Astrocyte (in vitro differentiated cells and primary cell): Measurements from ENCODE around the gene ZNF541. TPM values are rescaled to one million over a fixed set of nuclear protein-coding genes. Genes with fewer than 3 reads are reported as not detected.

Experiments used
- DNase-seq: peaks from one replicate; pipeline ENCODE4 v3.0.0-alpha.2; 2010; ENCODE audit warnings: low read depth
- FAIRE-seq: peaks from 2 replicates; lab custom pipeline; 2011; peaks lifted over from hg19 to GRCh38; lab: Jason Lieb, UNC
- H2AFZ ChIP-seq: 2 replicates; pipeline ENCODE4 v1.6.0; 2012; ENCODE audit warnings: low read depth, low read length, inconsistent platforms
- H3K27ac ChIP-seq: 2 replicates; pipeline ENCODE4 v1.5.1; 2011; ENCODE audit warnings: low read depth, low read length, inconsistent platforms
- H3K27me3 ChIP-seq: 2 replicates; pipeline ENCODE4 v1.6.0; 2011; ENCODE audit warnings: low read length, inconsistent platforms; ENCODE audit not compliant: insufficient read depth
- H3K36me3 ChIP-seq: 2 replicates; pipeline ENCODE4 v1.5.1; 2011; ENCODE audit warnings: low read length, inconsistent platforms; ENCODE audit not compliant: insufficient read depth
- H3K4me1 ChIP-seq: 2 replicates; pipeline ENCODE4 v1.5.1; 2011; ENCODE audit warnings: low read length, inconsistent platforms; ENCODE audit not compliant: insufficient read depth
- H3K4me2 ChIP-seq: 2 replicates; pipeline ENCODE4 v1.6.0; 2012; ENCODE audit warnings: low read length, inconsistent platforms
- H3K4me3 ChIP-seq: 2 replicates; pipeline ENCODE4 v1.5.1; 2011; ENCODE audit warnings: low read depth, mild to moderate bottlenecking, low read length, inconsistent platforms; ENCODE audit not compliant: insufficient read depth
- H3K79me2 ChIP-seq: 2 replicates; pipeline ENCODE4 v1.6.0; 2012; ENCODE audit warnings: mild to moderate bottlenecking, low read length, inconsistent platforms; ENCODE audit not compliant: insufficient read depth
- H3K9ac ChIP-seq: 2 replicates; pipeline ENCODE4 v1.6.0; 2012; ENCODE audit warnings: mild to moderate bottlenecking, low read length, inconsistent platforms
- H3K9me3 ChIP-seq: 2 replicates; pipeline ENCODE4 v1.5.1; 2012; ENCODE audit warnings: low read depth, mild to moderate bottlenecking, low read length, inconsistent platforms; ENCODE audit not compliant: insufficient read depth
- H4K20me1 ChIP-seq: 2 replicates; pipeline ENCODE4 v1.6.0; 2012; ENCODE audit warnings: low read length, inconsistent platforms; ENCODE audit not compliant: insufficient read depth
- H3K27ac Mint-ChIP-seq: one replicate; pipeline ENCODE4 v1.8.0; 2021; ENCODE audit warnings: mild to moderate bottlenecking, mixed read lengths; ENCODE audit not compliant: unreplicated experiment
- H3K27me3 Mint-ChIP-seq: one replicate; pipeline ENCODE4 v1.8.0; 2021; ENCODE audit warnings: low read depth, mixed read lengths; ENCODE audit not compliant: unreplicated experiment
- H3K36me3 Mint-ChIP-seq: one replicate; pipeline ENCODE4 v1.8.0; 2021; ENCODE audit warnings: low read depth, mixed read lengths; ENCODE audit not compliant: unreplicated experiment
- H3K4me1 Mint-ChIP-seq: one replicate; pipeline ENCODE4 v1.8.0; 2021; ENCODE audit warnings: low read depth, mixed read lengths; ENCODE audit not compliant: unreplicated experiment
- H3K4me3 Mint-ChIP-seq: one replicate; pipeline ENCODE4 v1.8.0; 2021; ENCODE audit warnings: mild to moderate bottlenecking, moderate library complexity, mixed read lengths; ENCODE audit not compliant: unreplicated experiment
- H3K9me3 Mint-ChIP-seq: one replicate; pipeline ENCODE4 v1.8.0; 2021; ENCODE audit warnings: mild to moderate bottlenecking, mixed read lengths; ENCODE audit not compliant: unreplicated experiment
- CTCF ChIP-seq: IDR thresholded peaks from 2 replicates; pipeline ENCODE4 v1.5.1; 2011; ENCODE audit warnings: low read depth, mild to moderate bottlenecking, inconsistent platforms, low read length, moderate library complexity; ENCODE audit not compliant: insufficient read depth
- EZH2 ChIP-seq: IDR thresholded peaks from 2 replicates; pipeline ENCODE4 v1.6.1; 2012; ENCODE audit warnings: mild to moderate bottlenecking, low read length, inconsistent platforms; ENCODE audit not compliant: insufficient read depth
- total RNA-seq: library from RNA; stranded (reverse); gene quantifications from 2 replicates; pipeline ENCODE4 v1.2.1, GENCODE V29; 2021

Gene ZNF541
- total RNA-seq, 1 donor from 2014 or later, result not detected

GRCh38 chr19:47531640-47532387 lies 41.1 kb downstream of the ZNF541 start:
- Mint-ChIP-seq H3K36me3 (no peaks in the 10 kb centered on the region), H3K4me3 (no peak overlapping the region), H3K27me3 (peaks cover 11% of the 10 kb centered on the region), H3K9me3 (peaks cover 3% of the 10 kb centered on the region), H3K4me1 (no peaks in the 10 kb centered on the region), H3K27ac (no peak overlapping the region)
- Histone ChIP-seq H3K36me3 (no peaks in the 10 kb centered on the region), H4K20me1 (no peaks in the 10 kb centered on the region), H2AFZ (no peak overlapping the region), H3K27ac (no peak overlapping the region), H3K79me2 (no peaks in the 10 kb centered on the region), H3K9ac (no peak overlapping the region), H3K4me2 (no peak overlapping the region), H3K4me1 (no peaks in the 10 kb centered on the region), H3K27me3 (peaks cover 5% of the 10 kb centered on the region), H3K4me3 (no peak overlapping the region), H3K9me3 (no peaks in the 10 kb centered on the region)
- no peak for FAIRE-seq
- TF ChIP-seq CTCF (no peak), EZH2 (no peak)
- no peak for DNase-seq

GRCh38 chr19:47529018-47529742 lies 43.8 kb downstream of the ZNF541 start:
- no peak overlapping the region for H3K9ac ChIP-seq
- H3K36me3 Mint-ChIP-seq, result no peaks in the 10 kb centered on the region
- H3K4me1 Mint-ChIP-seq, result no peaks in the 10 kb centered on the region
- DNase-seq (no peak), FAIRE-seq (no peak)
- no peaks in the 10 kb centered on the region for H3K79me2 ChIP-seq
- H3K27ac Mint-ChIP-seq, result no peak overlapping the region
- no peaks in the 10 kb centered on the region for H3K9me3 ChIP-seq
- H4K20me1 ChIP-seq, result no peaks in the 10 kb centered on the region
- H3K4me3 ChIP-seq, result no peak overlapping the region
- peaks cover 11% of the 10 kb centered on the region for H3K27me3 Mint-ChIP-seq
- no peaks in the 10 kb centered on the region for H3K36me3 ChIP-seq
- no peak overlapping the region for H3K4me2 ChIP-seq
- H3K9me3 Mint-ChIP-seq, result no peaks in the 10 kb centered on the region
- no peaks in the 10 kb centered on the region for H3K4me1 ChIP-seq
- H3K27me3 ChIP-seq, result peaks cover 9% of the 10 kb centered on the region
- H3K27ac ChIP-seq, result no peak overlapping the region
- no peak overlapping the region for H3K4me3 Mint-ChIP-seq
- H2AFZ ChIP-seq, result no peak overlapping the region
- TF ChIP-seq CTCF, result no peak
- TF ChIP-seq EZH2, result no peak

- H3K4me3 Mint-ChIP-seq, result no peak overlapping the region
- no peaks in the 10 kb centered on the region for H3K9me3 Mint-ChIP-seq
- no peaks in the 10 kb centered on the region for H4K20me1 ChIP-seq
- peaks cover 9% of the 10 kb centered on the region for H3K27me3 ChIP-seq
- no peaks in the 10 kb centered on the region for H3K36me3 Mint-ChIP-seq
- H3K4me3 ChIP-seq, result no peak overlapping the region
- no peak overlapping the region for H3K27ac Mint-ChIP-seq
- no peak overlapping the region for H3K4me2 ChIP-seq
- H3K79me2 ChIP-seq, result no peaks in the 10 kb centered on the region
- DNase-seq, result no peak
- TF ChIP-seq CTCF (no peak), EZH2 (no peak)
- H3K9me3 ChIP-seq, result no peaks in the 10 kb centered on the region
- no peak overlapping the region for H3K27ac ChIP-seq
- H3K4me1 Mint-ChIP-seq, result no peaks in the 10 kb centered on the region
- peaks cover 9% of the 10 kb centered on the region for H3K27me3 Mint-ChIP-seq
- H3K36me3 ChIP-seq, result no peaks in the 10 kb centered on the region
- no peaks in the 10 kb centered on the region for H3K4me1 ChIP-seq
- H2AFZ ChIP-seq, result no peak overlapping the region
- H3K9ac ChIP-seq, result no peak overlapping the region
- FAIRE-seq, result no peak
Measured at GRCh38 chr19:47526798-47527197, 46.1 kb downstream of the ZNF541 start.
